ENCODE measurements around the gene ATP10B. TPM values are rescaled to one million over a fixed set of nuclear protein-coding genes. Genes with fewer than 3 reads are reported as not detected.
"Not testable (repeated sequence)": the region's sequence is repeated elsewhere in the genome, so short reads cannot be mapped to it uniquely, and the experiment has no call there.

The ATP10B gene
- polyA plus RNA-seq, 1 of the 3 experiments (the other 2 are of a cell fraction): not detected

DNA sequence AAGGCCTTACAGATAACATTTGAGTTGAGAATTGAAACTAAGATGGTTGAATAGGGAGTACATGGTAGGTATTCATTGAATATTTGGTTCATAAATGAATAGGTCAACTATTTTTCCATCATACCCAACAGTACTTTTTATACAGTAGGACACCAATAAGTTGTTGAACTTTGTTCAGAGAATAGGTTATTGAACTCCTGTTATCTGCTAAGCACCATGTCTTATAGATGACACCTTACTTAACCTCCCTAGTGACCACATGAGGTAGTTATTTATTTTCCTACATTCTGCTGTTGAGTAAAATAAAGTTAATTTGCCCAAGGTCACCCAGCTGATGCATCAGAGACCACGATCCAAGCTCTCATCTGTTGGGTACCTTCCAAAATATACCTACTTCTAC is 49.6 kb upstream of the ATP10B start:
- no peaks in the 10 kb centered on the region for H3K27me3 ChIP-seq (ENCODE audit: insufficient read depth)
- no peak for TF ChIP-seq USF1 (IDR thresholded peaks at IDR 0.05; ENCODE audit: borderline replicate concordance, low read depth)
- no peak for TF ChIP-seq TCF12 (IDR thresholded peaks at IDR 0.05)
- TF ChIP-seq, protein P1, sequence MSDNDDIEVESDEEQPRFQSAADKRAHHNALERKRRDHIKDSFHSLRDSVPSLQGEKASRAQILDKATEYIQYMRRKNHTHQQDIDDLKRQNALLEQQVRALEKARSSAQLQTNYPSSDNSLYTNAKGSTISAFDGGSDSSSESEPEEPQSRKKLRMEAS (IDR thresholded peaks at IDR 0.05; ENCODE audit: low read depth): no peak
- no peak for TF ChIP-seq TAF1 (IDR thresholded peaks at IDR 0.05; ENCODE audit: borderline replicate concordance, low read depth, low read length)
- no peak for TF ChIP-seq FOXM1 (IDR thresholded peaks at IDR 0.05; ENCODE audit: low read depth)
- H3K9me2 ChIP-seq: no peaks in the 10 kb centered on the region
- H3K9ac ChIP-seq: no peak overlapping the region
- CTCF ChIA-PET: no interaction called here
- H3F3A ChIP-seq (replicated peaks; ENCODE audit: insufficient read depth): no peaks in the 10 kb centered on the region
- H4K20me1 ChIP-seq (ENCODE audit: insufficient read depth): no peaks in the 10 kb centered on the region
- no peaks in the 10 kb centered on the region for H3K79me2 ChIP-seq (ENCODE audit: insufficient read depth)
- H3K4me3 ChIP-seq (ENCODE audit: low read depth in 2 of 2, low read length in 1 of 2): no peak overlapping the region
- no peaks in the 10 kb centered on the region for H3K9me3 ChIP-seq
- no peak for DNase-seq
- H3K27ac ChIP-seq (ENCODE audit: low read depth in 2 of 2, low read length in 1 of 2): no peak overlapping the region
- 0% methylated on average over 1 of the region's 1 CpG for WGBS (ENCODE audit: low lambda C conversion rate)
- H3K4me2 ChIP-seq: no peak overlapping the region
- POLR2A ChIA-PET: no interaction called here
- H2AFZ ChIP-seq (ENCODE audit: low read depth): no peak overlapping the region
- H3K4me1 ChIP-seq (ENCODE audit: control insufficient read depth in 1 of 2, insufficient read depth in 2 of 2, low read depth in 1 of 2, low read length in 1 of 2): no peaks in the 10 kb centered on the region
- no peaks in the 10 kb centered on the region for H3K36me3 ChIP-seq (replicated peaks in 1 of 2; ENCODE audit: control insufficient read depth in 1 of 2, insufficient read depth in 2 of 2, low read length in 1 of 2)

- ChIA-PET POLR2A (no interaction called here), CTCF (no interaction called here)
- WGBS (ENCODE audit: low lambda C conversion rate): 100% methylated on average over 1 of the region's 4 CpGs
- Histone ChIP-seq H2AFZ (ENCODE audit: low read depth) (no peak overlapping the region), H3K79me2 (ENCODE audit: insufficient read depth) (no peaks in the 10 kb centered on the region), H3K36me3 (replicated peaks in 1 of 2; ENCODE audit: control insufficient read depth in 1 of 2, insufficient read depth in 2 of 2, low read length in 1 of 2) (no peaks in the 10 kb centered on the region), H3K9me2 (no peaks in the 10 kb centered on the region), H3K27ac (ENCODE audit: low read depth in 2 of 2, low read length in 1 of 2) (no peak overlapping the region), H3K27me3 (ENCODE audit: insufficient read depth) (no peaks in the 10 kb centered on the region), H3K9me3 (no peaks in the 10 kb centered on the region), H3K4me3 (ENCODE audit: low read depth in 2 of 2, low read length in 1 of 2) (no peak overlapping the region), H4K20me1 (ENCODE audit: insufficient read depth) (no peaks in the 10 kb centered on the region), H3F3A (replicated peaks; ENCODE audit: insufficient read depth) (no peaks in the 10 kb centered on the region), H3K4me2 (no peak overlapping the region), H3K9ac (no peak overlapping the region), H3K4me1 (ENCODE audit: control insufficient read depth in 1 of 2, insufficient read depth in 2 of 2, low read depth in 1 of 2, low read length in 1 of 2) (no peaks in the 10 kb centered on the region)
- TF ChIP-seq TCF12 (IDR thresholded peaks at IDR 0.05) (no peak), RXRA (IDR thresholded peaks at IDR 0.05; ENCODE audit: borderline replicate concordance, low read depth) (no peak), USF1 (IDR thresholded peaks at IDR 0.05; ENCODE audit: borderline replicate concordance, low read depth) (no peak), SIN3A (IDR thresholded peaks at IDR 0.05; ENCODE audit: borderline replicate concordance, low read depth, low read length) (no peak), RAD21 (IDR thresholded peaks at IDR 0.05; ENCODE audit: low read length) (no peak), CHD2 (IDR thresholded peaks at IDR 0.05; ENCODE audit: low read length, partially characterized antibody) (no peak), JUND (IDR thresholded peaks at IDR 0.05) (no peak), SMC3 (IDR thresholded peaks at IDR 0.05; ENCODE audit: low read depth, low read length) (no peak), NRF1 (IDR thresholded peaks at IDR 0.05; ENCODE audit: low read depth, low read length) (no peak), MXI1 (IDR thresholded peaks at IDR 0.05; ENCODE audit: low read depth, low read length) (no peak), RCOR1 (IDR thresholded peaks at IDR 0.05; ENCODE audit: low read length) (no peak)
- TF ChIP-seq, protein P2, sequence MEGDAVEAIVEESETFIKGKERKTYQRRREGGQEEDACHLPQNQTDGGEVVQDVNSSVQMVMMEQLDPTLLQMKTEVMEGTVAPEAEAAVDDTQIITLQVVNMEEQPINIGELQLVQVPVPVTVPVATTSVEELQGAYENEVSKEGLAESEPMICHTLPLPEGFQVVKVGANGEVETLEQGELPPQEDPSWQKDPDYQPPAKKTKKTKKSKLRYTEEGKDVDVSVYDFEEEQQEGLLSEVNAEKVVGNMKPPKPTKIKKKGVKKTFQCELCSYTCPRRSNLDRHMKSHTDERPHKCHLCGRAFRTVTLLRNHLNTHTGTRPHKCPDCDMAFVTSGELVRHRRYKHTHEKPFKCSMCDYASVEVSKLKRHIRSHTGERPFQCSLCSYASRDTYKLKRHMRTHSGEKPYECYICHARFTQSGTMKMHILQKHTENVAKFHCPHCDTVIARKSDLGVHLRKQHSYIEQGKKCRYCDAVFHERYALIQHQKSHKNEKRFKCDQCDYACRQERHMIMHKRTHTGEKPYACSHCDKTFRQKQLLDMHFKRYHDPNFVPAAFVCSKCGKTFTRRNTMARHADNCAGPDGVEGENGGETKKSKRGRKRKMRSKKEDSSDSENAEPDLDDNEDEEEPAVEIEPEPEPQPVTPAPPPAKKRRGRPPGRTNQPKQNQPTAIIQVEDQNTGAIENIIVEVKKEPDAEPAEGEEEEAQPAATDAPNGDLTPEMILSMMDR (IDR thresholded peaks at IDR 0.05): no peak
- TF ChIP-seq, protein P3, sequence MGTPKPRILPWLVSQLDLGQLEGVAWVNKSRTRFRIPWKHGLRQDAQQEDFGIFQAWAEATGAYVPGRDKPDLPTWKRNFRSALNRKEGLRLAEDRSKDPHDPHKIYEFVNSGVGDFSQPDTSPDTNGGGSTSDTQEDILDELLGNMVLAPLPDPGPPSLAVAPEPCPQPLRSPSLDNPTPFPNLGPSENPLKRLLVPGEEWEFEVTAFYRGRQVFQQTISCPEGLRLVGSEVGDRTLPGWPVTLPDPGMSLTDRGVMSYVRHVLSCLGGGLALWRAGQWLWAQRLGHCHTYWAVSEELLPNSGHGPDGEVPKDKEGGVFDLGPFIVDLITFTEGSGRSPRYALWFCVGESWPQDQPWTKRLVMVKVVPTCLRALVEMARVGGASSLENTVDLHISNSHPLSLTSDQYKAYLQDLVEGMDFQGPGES (IDR thresholded peaks at IDR 0.05; ENCODE audit: low read depth, low read length): no peak
- TF ChIP-seq, protein P1 (IDR thresholded peaks at IDR 0.05; ENCODE audit: low read depth): no peak
- DNase-seq: no peak
Measured at GRCh38 chr5:160899735-160900134, 47.7 kb upstream of the ATP10B start.

DNA sequence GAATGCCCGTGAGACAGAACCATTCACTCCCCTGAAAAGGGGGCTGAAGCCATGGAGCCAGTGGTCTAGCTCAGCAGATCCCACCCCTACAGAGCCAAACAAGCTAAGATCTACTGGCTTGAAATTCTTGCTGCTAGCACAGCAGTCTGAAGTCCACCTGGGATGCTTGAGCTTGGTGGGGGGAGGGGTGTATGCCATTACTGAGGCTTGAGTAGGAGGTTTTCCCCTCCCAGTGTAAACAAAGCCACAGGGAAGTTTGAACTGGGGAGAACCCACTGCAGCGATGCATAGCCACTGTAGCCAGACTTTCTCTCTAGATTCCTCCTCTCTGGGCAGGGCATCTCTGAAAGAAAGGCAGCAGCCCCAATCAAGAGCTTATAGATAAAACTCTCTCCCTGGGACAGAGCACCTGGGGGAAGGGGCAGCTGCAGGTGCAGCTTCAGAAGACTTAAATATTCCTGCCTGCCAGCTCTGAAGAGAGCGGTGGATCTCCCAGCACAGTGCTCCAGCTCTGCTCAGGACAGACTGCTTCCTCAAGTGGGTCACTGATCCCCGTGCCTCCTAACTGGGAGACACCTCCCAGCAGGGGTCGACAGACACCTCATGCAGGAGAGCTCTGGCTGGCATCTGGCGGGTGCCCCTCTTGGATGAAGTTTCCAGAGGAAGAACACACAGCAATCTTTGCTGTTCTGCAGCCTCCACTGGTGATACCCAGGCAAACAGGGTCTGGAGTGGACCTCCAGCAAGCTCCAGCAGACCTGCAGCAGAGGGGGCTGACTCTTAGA is 41.4 kb upstream of the ATP10B start:
- H3F3A ChIP-seq (replicated peaks; ENCODE audit: insufficient read depth); H3K27ac ChIP-seq (ENCODE audit: low read depth in 2 of 2, low read length in 1 of 2); H3K4me3 ChIP-seq (ENCODE audit: low read depth in 2 of 2, low read length in 1 of 2); H4K20me1 ChIP-seq (ENCODE audit: insufficient read depth); H3K4me2 ChIP-seq; H3K9ac ChIP-seq; POLR2A ChIA-PET; H3K27me3 ChIP-seq (ENCODE audit: insufficient read depth); CTCF ChIA-PET; H3K9me2 ChIP-seq; H3K4me1 ChIP-seq (ENCODE audit: control insufficient read depth in 1 of 2, insufficient read depth in 2 of 2, low read depth in 1 of 2, low read length in 1 of 2); H3K79me2 ChIP-seq (ENCODE audit: insufficient read depth); H2AFZ ChIP-seq (ENCODE audit: low read depth); H3K36me3 ChIP-seq (replicated peaks in 1 of 2; ENCODE audit: control insufficient read depth in 1 of 2, insufficient read depth in 2 of 2, low read length in 1 of 2); H3K9me3 ChIP-seq; DNase-seq: not testable (repeated sequence)
- WGBS (ENCODE audit: low lambda C conversion rate): 0% methylated on average over 4 of the region's 6 CpGs

All from SK-N-SH (cell line).